ENCODE results near the gene BAIAP2. TPM values are rescaled to one million over a fixed set of nuclear protein-coding genes. Genes with fewer than 3 reads are reported as not detected.

BAIAP2 gene
- total RNA-seq, 1 donor from 2014 or later, result 139 TPM

GRCh38 chr17:81080019-81080418, 45.1 kb downstream of the BAIAP2 start:
- intact Hi-C loops (cut with DNase I), result no loop called here
- Histone ChIP-seq H3K4me1 (peaks cover 40% of the 10 kb centered on the region), H3K9me3 (no peaks in the 10 kb centered on the region)

GRCh38 chr17:81081222-81082176, 46.5 kb downstream of the BAIAP2 start:
- no peaks in the 10 kb centered on the region for H3K27me3 ChIP-seq
- H3K4me1 ChIP-seq, result peaks cover 40% of the 10 kb centered on the region
- DNase-seq (no peak), ATAC-seq (peak; percentile 1)
- H3K27ac ChIP-seq, result peak overlapping the region; percentile 79
- peaks cover 18% of the 10 kb centered on the region for H3K36me3 ChIP-seq
- no peak for TF ChIP-seq CTCF (IDR thresholded peaks at IDR 0.05)
- no peaks in the 10 kb centered on the region for H3K9me3 ChIP-seq
- H3K4me3 ChIP-seq, result no peak overlapping the region
- intact Hi-C loops (cut with DNase I), result no loop called here

More at GRCh38 chr17:81080019-81080418, 45.1 kb downstream of the BAIAP2 start:
- ATAC-seq (no peak), DNase-seq (no peak)
- no peak overlapping the region for H3K4me3 ChIP-seq
- no peak overlapping the region for H3K27ac ChIP-seq
- H3K36me3 ChIP-seq, result peaks cover 16% of the 10 kb centered on the region
- no peak for TF ChIP-seq CTCF (IDR thresholded peaks at IDR 0.05)
- no peaks in the 10 kb centered on the region for H3K27me3 ChIP-seq

GRCh38 chr17:81082177-81083073, 47.5 kb downstream of the BAIAP2 start:
- H3K27ac ChIP-seq, result peak overlapping the region; percentile 79
- TF ChIP-seq CTCF (IDR thresholded peaks at IDR 0.05), result no peak
- H3K9me3 ChIP-seq, result no peaks in the 10 kb centered on the region
- H3K27me3 ChIP-seq, result no peaks in the 10 kb centered on the region
- no peak overlapping the region for H3K4me3 ChIP-seq
- ATAC-seq (peak; percentile 70), DNase-seq (peak; percentile 86)
- peaks cover 18% of the 10 kb centered on the region for H3K36me3 ChIP-seq
- intact Hi-C loops (cut with DNase I), result no loop called here
- H3K4me1 ChIP-seq, result peaks cover 40% of the 10 kb centered on the region

- ATAC-seq (peak; percentile 72), DNase-seq (peak; percentile 88)
- TF ChIP-seq CTCF (IDR thresholded peaks at IDR 0.05), result no peak
- intact Hi-C loops (cut with DNase I), result no loop called here
- Histone ChIP-seq H3K27ac (peak overlapping the region; percentile 79), H3K4me1 (peaks cover 40% of the 10 kb centered on the region), H3K27me3 (no peaks in the 10 kb centered on the region), H3K4me3 (no peak overlapping the region), H3K36me3 (peaks cover 26% of the 10 kb centered on the region), H3K9me3 (no peaks in the 10 kb centered on the region)
These were observed 48.3 kb downstream of the BAIAP2 start for GRCh38 chr17:81083125-81083765.

- H3K9me3 ChIP-seq, result no peaks in the 10 kb centered on the region
- H3K4me1 ChIP-seq, result peaks cover 43% of the 10 kb centered on the region
- ATAC-seq (peak; percentile 48), DNase-seq (peak; percentile 86)
- H3K4me3 ChIP-seq, result no peak overlapping the region
- TF ChIP-seq CTCF (IDR thresholded peaks at IDR 0.05), result no peak
- peaks cover 30% of the 10 kb centered on the region for H3K36me3 ChIP-seq
- H3K27ac ChIP-seq, result peak overlapping the region; percentile 79
- no peaks in the 10 kb centered on the region for H3K27me3 ChIP-seq
- intact Hi-C loops (cut with DNase I), result no loop called here
These were observed 49.9 kb downstream of the BAIAP2 start for GRCh38 chr17:81084680-81085419.
